Stimulated activated CD4-positive, alpha-beta T cell treated with anti-CD3 and anti-CD28 coated beads, Interleukin-1b, Interleukin-23, amount 100 ng/mL, for 1 hour (primary cell): ENCODE results near the gene UBE2K.
"Not testable (repeated sequence)": the region's sequence is repeated elsewhere in the genome, so short reads cannot be mapped to it uniquely, and the experiment has no call there.

Source experiments
- DNase-seq, 2 donors: peaks; one replicate each; pipeline ENCODE4 v3.0.0-alpha.2; 2020; ENCODE audit warnings: low read depth in 2 of 2

The UBE2K gene

DNA sequence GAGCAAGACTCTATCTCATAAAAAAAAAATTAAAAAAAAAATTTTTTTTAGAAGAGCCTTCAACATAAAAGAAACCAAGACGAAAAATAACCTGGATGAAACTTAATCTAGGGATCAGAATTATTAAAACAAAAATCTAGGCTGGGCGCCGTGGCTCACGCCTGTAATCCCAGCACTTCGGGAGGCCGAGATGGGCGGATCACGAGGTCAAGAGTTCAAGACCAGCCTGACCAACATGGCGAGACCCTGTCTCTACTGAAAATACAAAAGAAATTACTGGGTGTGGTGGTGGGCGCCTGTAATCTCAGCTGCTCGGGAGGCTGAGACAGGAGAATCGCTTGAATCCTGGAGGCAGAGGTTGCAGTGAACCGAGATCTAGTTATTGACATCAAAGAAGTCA lies 95.0 kb downstream of the UBE2K start:
- DNase-seq, result not testable (repeated sequence)

DNA sequence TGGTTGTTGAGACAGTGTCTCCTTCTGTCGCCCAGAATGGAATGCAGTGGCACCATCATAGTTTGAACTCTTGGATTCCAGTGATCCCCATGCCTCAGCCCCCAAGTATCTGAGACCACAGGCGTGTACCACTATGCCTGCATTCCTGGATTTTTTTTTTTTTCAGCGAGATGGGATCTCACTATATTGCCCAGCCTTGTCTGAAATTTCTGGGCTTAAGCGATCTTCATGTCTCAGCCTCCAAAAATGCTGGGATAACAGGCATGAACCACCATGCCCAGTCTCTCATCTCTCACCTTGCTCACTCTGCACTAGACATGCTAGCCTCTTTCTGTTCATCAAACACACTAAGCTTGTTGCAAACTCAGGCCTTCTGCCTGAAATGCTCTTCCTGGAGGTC lies 104.1 kb downstream of the UBE2K start:
- no peak for DNase-seq

DNA sequence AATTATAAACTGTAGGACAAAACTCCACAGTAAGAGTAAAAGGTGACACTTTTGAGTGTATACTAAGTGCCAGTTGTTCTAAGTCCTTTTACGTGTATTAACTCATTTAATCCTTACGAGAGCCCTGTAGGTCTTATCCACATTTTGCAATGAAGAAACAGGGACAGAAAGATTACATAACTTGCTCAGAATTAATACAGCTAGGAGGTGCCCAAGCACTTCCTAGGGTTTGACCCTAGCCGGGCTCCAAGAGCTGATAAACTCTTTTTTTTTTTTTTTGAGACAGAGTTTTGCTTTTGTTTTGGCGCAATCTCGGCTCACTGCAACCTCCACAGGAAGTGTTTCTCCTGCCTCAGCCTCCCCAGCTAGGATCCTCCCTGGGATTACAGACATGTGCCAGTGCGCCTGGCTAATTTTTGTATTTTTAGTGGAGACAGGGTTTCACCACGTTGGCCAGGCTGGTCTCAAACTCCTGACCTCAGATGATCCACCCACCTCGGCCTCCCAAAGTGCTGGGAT lies 110.4 kb downstream of the UBE2K start:
- no peak for DNase-seq

DNA sequence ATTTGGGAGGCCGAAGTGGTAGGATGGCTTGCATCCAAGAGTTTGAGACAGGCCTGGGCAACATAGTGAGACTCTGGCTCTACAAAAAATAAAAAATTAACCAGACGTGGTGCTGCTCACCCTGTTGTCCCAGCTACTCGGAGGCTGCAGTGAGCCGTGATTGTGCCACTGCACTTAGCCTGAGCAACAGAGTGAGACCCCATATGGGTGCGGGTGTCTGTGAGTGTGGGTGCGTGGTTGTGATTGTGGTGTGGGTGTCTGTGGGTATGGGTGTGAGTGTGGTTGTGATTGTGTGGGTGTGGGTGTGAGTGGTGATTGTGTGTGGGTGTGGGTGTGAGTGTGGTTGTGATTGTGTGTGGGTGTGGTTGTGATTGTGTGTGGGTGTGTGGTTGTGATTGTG lies 114.6 kb downstream of the UBE2K start:
- no peak for DNase-seq

DNA sequence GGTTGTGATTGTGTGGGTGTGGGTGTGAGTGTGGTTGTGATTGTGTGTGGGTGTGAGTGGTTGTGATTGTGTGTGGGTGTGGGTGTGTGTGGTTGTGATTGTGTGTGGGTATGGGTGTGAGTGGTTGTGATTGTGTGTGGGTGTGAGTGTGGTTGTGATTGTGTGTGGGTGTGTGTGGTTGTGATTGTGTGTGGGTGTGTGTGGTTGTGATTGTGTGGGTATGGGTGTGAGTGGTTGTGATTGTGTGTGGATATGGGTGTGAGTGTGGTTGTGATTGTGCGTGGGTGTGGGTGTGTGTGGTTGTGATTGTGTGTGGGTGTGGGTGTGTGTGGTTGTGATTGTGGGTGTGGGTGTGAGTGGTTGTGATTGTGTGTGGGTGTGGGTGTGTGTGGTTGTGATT lies 115.1 kb downstream of the UBE2K start:
- DNase-seq, result not testable (repeated sequence)

DNA sequence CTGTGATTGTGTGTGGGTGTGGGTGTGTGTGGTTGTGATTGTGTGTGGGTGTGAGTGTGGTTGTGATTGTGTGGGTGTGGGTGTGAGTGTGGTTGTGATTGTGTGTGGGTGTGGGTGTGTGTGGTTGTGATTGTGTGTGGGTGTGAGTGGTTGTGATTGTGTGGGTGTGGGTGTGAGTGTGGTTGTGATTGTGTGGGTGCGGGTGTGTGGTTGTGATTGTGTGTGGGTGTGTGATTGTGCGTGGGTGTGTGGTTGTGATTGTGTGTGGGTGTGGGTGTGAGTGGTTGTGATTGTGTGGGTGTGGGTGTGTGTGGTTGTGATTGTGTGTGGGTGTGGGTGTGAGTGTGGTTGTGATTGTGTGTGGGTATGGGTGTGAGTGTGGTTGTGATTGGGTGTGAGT lies 115.8 kb downstream of the UBE2K start:
- not testable (repeated sequence) for DNase-seq

DNA sequence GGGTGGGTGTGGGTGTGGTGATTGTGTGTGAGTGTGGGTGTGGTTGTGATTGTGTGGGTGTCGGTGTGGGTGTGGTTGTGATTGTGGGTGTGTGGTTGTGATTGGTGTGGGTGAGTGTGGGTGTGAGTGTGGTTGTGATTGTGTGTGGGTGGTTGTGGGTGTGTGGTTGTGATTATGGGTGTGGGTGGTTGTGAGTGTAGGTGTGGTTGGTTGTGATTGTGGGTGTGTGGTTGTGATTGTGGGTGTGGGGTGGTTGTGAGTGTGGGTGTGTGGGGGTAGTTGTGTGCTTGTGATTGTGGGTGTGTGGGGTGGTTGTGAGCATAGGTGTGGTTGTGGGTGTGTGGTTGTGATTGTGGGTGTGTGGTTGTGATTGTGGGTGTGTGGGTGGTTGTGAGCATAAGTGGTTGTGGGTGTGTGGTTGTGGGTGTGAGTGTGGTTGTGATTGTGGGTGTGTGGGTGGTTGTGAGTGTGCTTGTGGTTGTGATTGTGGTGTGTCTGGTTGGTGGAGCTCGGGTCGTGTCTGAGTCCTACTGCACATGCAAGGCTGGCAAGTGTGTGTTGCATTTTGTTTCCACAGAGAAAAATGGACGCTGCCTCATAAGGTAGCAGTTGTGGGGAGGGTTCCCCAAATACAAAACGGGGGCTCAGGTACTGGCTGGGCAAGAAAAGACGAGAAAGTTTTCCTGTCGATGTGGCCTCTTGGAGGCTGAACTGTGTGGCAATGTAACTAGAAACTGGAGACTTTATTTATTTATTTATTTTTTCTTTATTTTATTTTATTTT lies 116.7 kb downstream of the UBE2K start:
- no peak for DNase-seq

DNA sequence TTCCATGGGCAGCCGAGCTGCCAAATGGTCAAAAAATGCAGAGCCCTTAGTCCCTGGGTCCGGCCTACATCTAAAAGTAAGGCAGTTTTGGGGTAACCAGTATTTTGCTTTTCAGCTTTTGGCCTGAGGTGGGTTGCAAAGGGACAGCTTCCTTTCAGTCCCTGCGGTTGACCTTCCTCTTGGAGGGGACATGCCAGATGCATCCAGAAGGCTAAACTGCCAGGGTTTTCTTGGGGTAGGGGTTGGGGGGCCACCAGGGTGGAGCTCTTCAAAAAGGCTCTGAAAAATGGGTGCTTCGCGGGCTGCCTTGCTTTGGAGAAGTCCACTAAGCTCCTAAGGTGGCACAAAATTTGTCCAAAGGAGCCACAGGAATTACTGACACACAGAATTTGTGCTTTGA lies 120.7 kb downstream of the UBE2K start:
- no peak for DNase-seq

DNA sequence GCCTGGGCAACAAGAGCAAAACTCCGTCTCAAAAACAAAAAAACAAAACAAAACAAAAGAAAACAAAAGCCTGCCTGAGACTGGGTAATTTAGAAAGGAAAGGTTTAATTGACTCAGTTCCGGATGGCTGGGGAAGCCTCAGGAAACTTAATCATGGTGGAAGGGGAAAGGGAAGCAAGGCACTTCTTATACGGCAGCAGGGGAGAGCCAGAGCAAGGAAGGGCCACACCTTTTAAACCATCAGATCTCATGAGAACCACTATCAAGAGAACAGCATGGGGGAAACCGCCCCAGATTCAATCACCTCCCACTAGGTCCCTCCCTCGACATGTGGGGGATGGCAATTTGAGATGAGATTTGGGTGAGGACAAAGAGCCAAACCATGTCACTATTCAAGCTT lies 122.2 kb downstream of the UBE2K start:
- no peak for DNase-seq

DNA sequence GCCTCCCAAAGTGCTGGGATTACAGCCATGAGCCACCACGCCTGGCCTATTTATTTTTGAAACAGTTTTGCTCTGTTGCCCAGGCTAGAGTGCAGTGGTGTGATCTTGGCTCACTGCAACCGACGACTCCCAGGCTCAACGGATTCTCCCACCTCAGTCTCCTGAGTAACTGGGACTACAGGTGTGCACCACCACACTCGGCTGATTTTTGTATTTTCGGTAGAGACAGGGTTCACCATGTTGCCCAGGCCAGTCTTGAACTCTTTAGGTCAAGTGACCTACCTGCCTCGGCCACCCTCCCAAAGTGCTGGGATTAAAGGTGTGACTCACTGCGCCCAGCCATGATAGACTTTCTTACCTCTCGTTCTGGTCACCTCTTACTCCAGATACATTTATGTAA lies 124.0 kb downstream of the UBE2K start:
- no peak for DNase-seq

DNA sequence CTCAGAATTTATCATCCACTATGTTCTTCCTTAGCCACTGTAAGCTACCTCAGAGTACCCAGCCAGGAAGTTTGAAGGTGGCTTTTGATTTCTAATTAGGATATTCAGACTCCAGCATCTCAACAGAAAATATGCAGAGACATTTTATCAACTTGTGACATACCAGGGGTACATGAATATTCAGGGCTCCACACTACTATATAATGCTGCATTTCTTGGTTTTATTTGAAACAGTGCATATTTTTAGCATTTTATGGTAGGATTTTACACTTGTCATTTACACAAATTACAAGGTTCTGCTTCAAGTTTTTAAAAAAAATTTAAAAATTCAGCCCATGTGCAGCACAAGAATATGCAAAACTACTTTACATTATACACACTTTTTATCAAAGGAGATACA lies 124.7 kb downstream of the UBE2K start:
- DNase-seq, result no peak

DNA sequence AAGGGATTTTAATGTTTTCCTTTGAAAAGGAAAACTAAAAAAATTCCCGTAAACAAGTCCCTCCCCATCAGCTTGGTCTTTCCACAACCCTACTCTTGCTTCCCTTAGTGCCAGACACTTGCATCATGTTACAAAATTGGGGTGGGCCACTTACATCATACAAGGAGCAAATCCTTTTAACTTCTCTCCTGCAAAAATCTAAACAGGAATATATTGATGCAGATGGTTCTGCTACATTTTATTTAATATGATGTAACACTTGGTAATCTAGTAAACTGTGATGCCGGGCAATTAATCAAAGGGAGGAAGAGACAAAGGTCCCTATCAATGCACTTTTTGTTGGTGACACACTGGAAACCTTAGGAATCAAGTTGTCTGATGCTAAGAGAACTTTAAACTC lies 125.3 kb downstream of the UBE2K start:
- DNase-seq, result no peak

DNA sequence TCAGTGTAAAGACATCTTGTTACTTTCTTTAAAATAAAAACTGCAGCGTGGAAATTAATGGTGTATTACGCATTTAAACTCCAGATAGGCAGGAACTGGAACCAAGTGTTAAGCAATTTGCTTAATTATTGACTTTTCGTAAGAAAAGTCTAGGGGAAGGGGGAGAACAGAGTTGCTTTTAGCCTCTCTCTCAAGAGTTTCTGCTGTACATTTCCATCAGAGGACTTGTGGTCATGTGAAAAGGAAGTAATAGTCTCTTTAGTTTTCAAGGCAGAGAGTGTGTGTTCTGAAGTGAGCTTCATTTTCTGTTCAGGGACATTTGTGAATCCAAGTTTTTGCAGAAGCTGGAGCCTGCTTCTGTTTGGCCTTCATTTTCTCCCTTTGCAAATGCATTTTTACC lies 127.2 kb downstream of the UBE2K start:
- DNase-seq, result no peak

DNA sequence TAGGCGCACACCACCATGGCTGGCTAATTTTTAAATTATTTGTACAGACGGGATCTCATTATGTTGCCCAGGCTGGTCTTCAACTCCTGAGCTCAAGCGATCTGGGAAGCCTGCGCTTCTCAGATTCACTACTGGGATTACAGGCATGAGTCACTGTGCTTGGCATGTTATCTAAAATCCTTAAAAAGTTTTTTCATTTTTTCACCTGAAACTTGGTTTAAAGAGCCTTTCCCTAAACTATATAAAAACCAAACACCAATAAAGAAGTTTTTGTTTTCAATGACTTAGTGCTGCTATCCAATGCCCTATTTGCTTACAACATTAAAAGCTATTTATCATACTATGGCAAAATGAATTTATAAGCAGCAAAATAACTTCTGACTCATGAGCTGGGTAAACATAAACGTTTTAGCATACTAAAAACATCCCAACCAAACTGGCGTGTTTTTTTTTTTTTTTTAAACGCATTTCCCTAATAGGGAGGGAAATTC lies 127.8 kb downstream of the UBE2K start:
- DNase-seq, result no peak
